ENCODE results near the gene PROX2.

DNA sequence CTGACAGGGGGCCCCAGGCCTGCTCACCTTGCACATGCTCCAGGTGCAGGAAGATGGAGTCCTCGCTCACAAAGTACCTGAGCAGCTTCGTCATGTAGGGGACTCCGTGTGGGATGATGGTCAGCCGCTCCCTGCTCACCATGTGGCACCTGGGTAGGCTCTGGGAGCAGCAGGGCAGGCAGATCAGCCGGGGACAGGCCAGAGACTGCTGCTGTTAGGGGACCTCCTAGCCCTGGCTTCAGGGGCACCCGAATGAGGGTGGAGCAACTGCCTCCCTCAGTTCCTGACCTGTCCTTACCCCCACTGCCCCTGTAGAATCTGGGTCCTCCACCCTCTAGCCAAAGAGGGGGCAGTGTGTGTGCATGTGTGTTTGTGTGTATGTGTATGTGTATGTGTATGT is 35.3 kb upstream of the PROX2 start:
- TF ChIP-seq, protein P1, sequence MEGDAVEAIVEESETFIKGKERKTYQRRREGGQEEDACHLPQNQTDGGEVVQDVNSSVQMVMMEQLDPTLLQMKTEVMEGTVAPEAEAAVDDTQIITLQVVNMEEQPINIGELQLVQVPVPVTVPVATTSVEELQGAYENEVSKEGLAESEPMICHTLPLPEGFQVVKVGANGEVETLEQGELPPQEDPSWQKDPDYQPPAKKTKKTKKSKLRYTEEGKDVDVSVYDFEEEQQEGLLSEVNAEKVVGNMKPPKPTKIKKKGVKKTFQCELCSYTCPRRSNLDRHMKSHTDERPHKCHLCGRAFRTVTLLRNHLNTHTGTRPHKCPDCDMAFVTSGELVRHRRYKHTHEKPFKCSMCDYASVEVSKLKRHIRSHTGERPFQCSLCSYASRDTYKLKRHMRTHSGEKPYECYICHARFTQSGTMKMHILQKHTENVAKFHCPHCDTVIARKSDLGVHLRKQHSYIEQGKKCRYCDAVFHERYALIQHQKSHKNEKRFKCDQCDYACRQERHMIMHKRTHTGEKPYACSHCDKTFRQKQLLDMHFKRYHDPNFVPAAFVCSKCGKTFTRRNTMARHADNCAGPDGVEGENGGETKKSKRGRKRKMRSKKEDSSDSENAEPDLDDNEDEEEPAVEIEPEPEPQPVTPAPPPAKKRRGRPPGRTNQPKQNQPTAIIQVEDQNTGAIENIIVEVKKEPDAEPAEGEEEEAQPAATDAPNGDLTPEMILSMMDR (IDR thresholded peaks at IDR 0.05), result no peak
- no peak for TF ChIP-seq ZFX (IDR thresholded peaks at IDR 0.05; ENCODE audit: borderline replicate concordance)
